SJSA1 (cell line): ENCODE data around the gene COPZ2. TPM values are rescaled to one million over a fixed set of nuclear protein-coding genes. Genes with fewer than 3 reads are reported as not detected.

Experiments used
- DNase-seq, 2 experiments: peaks; one replicate each; pipeline ENCODE4 v3.0.0-alpha.2; 2015 to 2020; ENCODE audit warnings: low spot score in 2 of 2, low read depth in 1 of 2
- H3K27ac ChIP-seq: fragments of 250-450 bp; sonication (Bioruptor Pico); 2 replicates; pipeline ENCODE4 v1.5.1; 2020; ENCODE audit warnings: mild to moderate bottlenecking, moderate library complexity
- H3K27me3 ChIP-seq: fragments of 250-450 bp; sonication (Bioruptor Pico); replicated peaks from 2 replicates; pipeline ENCODE4 v1.5.1; 2020; ENCODE audit warnings: mild to moderate bottlenecking, moderate library complexity
- H3K36me3 ChIP-seq: fragments of 250-450 bp; sonication (Bioruptor Pico); 2 replicates; pipeline ENCODE4 v1.5.1; 2020; ENCODE audit warnings: mild to moderate bottlenecking
- H3K4me1 ChIP-seq: fragments of 250-450 bp; sonication (Bioruptor Pico); replicated peaks from 2 replicates; pipeline ENCODE4 v1.6.1; 2021; ENCODE audit warnings: mild to moderate bottlenecking
- H3K4me3 ChIP-seq: fragments of 250-450 bp; sonication (Bioruptor Pico); 2 replicates; pipeline ENCODE4 v1.5.1; 2020; ENCODE audit warnings: mild to moderate bottlenecking
- H3K9me3 ChIP-seq: fragments of 250-450 bp; sonication (Bioruptor Pico); replicated peaks from 2 replicates; pipeline ENCODE4 v1.5.1; 2020; ENCODE audit warnings: mild to moderate bottlenecking
- total RNA-seq: library from RNA; depleted of rRNA; stranded (reverse); fragments of >200 nt; shearing (Covaris generic); gene quantifications from 2 replicates; pipeline ENCODE4 v1.2.3, GENCODE V29; 2014

COPZ2 gene
- total RNA-seq, 1 experiment from 2014 or later, result 21.1 TPM

DNA sequence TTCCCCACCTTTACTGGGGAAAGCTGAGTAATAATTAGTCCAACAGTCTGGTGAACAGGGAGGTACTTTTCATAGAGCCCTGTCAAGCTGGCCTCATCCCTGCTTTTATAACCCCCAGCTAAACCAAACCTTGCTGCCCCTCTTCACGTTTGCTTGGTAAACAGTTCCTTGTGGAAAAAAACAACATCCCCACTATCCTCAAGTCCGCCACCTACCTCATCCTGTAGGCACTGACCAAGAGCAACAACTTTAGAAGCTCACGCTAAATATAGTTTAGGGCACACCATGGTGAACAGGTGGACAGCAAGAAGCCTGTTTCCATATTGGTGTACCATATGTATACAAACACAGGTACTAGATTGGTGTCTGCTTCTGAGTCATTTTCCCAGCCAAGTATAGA is 27.0 kb upstream of the COPZ2 start:
- Histone ChIP-seq H3K4me1 (no peaks in the 10 kb centered on the region), H3K27me3 (no peaks in the 10 kb centered on the region), H3K4me3 (no peak overlapping the region), H3K9me3 (no peaks in the 10 kb centered on the region), H3K36me3 (peaks cover 91% of the 10 kb centered on the region), H3K27ac (no peak overlapping the region)
- DNase-seq, result no peak

DNA sequence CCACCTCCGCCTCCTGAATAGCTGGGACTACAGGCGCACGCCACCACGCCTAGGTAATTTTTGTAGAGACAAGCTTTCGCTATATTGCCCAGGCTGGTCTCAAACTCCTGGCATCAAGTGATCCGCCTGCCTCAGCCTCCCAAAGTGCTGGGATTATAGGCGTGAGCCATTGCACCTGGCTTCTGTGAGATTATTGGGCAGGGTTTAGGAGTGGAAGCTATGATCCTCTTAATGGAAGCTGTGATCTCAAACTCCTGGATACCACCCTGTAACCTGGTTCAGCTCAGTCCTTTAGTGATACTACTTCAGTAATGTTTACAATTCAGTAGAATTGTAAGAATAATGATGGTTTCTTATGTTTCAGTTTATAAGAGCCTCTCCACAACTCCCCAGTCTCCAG is 24.7 kb upstream of the COPZ2 start:
- H3K27me3 ChIP-seq, result no peaks in the 10 kb centered on the region
- no peak overlapping the region for H3K27ac ChIP-seq
- H3K4me3 ChIP-seq, result no peak overlapping the region
- H3K36me3 ChIP-seq, result peaks cover 92% of the 10 kb centered on the region
- no peaks in the 10 kb centered on the region for H3K4me1 ChIP-seq
- no peak for DNase-seq
- H3K9me3 ChIP-seq, result no peaks in the 10 kb centered on the region

DNA sequence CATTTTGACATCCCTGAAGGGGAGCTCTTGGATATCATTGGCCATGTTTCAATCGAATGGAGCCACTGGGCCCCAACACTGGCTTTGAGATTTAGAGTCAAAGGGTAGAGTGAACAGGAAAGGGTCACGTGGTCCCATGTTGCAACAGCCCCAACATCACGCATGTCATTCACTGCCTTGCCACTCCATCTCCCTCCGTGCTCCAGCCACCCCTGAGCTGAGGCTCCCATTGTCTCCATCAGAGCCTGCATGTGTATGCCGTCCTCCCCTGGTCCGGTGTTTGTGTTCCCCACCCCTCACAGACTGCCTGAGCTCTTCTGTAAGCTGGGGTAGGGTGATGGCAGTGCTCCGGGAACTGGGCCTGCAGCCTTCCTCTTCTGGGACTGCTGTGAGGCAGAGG is 22.7 kb upstream of the COPZ2 start:
- H3K27ac ChIP-seq, result no peak overlapping the region
- H3K4me3 ChIP-seq, result no peak overlapping the region
- peaks cover 95% of the 10 kb centered on the region for H3K36me3 ChIP-seq

DNA sequence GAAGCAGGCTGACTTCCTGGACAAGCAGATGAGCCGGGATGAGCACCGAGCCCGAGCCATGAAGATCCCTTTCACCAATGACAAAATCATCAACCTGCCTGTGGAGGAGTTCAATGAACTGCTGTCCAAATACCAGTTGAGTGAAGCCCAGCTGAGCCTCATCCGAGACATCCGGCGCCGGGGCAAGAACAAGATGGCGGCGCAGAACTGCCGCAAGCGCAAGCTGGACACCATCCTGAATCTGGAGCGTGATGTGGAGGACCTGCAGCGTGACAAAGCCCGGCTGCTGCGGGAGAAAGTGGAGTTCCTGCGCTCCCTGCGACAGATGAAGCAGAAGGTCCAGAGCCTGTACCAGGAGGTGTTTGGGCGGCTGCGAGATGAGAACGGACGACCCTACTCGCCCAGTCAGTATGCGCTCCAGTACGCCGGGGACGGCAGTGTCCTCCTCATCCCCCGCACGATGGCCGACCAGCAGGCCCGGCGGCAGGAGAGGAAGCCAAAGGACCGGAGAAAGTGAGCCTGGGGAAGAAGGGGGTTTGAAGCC is 21.6 kb upstream of the COPZ2 start:
- no peaks in the 10 kb centered on the region for H3K9me3 ChIP-seq
- no peaks in the 10 kb centered on the region for H3K27me3 ChIP-seq
- H3K4me3 ChIP-seq, result no peak overlapping the region
- peaks cover 7% of the 10 kb centered on the region for H3K4me1 ChIP-seq
- H3K27ac ChIP-seq, result no peak overlapping the region
- no peak for DNase-seq
- peaks cover 92% of the 10 kb centered on the region for H3K36me3 ChIP-seq

More for the DNA sequence above, 22.7 kb upstream of the COPZ2 start:
- Histone ChIP-seq H3K27me3 (no peaks in the 10 kb centered on the region), H3K9me3 (no peaks in the 10 kb centered on the region), H3K4me1 (peaks cover 7% of the 10 kb centered on the region)
- no peak for DNase-seq

DNA sequence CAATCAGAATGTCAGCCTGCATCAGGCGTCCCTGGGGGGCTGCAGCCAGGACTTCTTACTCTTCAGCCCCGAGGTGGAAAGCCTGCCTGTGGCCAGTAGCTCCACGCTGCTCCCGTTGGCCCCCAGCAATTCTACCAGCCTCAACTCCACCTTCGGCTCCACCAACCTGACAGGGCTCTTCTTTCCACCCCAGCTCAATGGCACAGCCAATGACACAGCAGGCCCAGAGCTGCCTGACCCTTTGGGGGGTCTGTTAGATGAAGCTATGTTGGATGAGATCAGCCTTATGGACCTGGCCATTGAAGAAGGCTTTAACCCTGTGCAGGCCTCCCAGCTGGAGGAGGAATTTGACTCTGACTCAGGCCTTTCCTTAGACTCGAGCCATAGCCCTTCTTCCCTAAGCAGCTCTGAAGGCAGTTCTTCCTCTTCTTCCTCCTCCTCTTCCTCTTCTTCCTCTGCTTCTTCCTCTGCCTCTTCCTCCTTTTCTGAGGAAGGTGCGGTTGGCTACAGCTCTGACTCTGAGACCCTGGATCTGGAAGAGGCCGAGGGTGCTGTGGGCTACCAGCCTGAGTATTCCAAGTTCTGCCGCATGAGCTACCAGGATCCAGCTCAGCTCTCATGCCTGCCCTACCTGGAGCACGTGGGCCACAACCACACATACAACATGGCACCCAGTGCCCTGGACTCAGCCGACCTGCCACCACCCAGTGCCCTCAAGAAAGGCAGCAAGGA is 21.0 kb upstream of the COPZ2 start:
- Histone ChIP-seq H3K4me3 (no peak overlapping the region), H3K4me1 (peaks cover 8% of the 10 kb centered on the region), H3K9me3 (no peaks in the 10 kb centered on the region), H3K27ac (no peak overlapping the region), H3K27me3 (no peaks in the 10 kb centered on the region), H3K36me3 (peaks cover 92% of the 10 kb centered on the region)
- DNase-seq, result no peak

DNA sequence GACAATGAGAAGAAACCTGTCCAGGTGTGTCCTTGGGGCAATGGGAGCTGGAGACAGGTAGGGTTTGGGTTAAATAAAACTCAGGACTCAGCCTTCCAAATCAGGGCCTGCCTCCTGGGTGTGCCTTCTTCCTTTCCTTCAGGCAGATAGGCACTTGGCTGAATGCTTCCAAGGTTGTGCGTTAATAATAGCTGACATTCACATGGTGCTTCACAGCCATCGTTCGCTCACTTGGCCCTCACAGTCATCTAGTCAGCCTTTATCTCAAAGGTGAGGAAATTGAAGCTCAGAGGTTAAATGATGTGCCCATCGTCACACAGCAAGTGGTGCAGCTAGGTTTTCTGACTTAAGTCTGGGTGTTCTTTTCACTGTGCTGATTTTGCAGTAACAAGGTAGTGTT is 20.0 kb upstream of the COPZ2 start:
- H3K27me3 ChIP-seq, result no peaks in the 10 kb centered on the region
- H3K4me1 ChIP-seq, result peaks cover 17% of the 10 kb centered on the region
- H3K9me3 ChIP-seq, result no peaks in the 10 kb centered on the region
- peaks cover 92% of the 10 kb centered on the region for H3K36me3 ChIP-seq
- H3K4me3 ChIP-seq, result no peak overlapping the region
- no peak for DNase-seq
- H3K27ac ChIP-seq, result no peak overlapping the region

DNA sequence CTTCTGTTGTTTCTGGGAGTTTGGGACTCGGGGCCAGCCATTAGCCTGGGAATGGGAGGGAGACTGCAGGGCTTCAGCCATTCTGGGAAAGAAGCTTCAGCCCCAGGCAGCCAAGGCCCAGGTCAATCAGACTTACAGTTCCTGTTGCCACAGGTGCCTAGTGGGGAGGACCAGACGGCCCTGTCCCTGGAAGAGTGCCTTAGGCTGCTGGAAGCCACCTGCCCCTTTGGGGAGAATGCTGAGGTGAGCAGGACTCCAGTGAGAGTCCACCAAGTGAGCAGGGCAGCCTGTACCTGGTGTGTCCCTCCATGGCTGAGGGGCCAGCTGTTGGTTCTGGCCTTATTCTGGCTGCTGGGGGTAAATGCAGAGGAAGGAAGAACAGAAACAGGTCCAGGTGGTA is 19.3 kb upstream of the COPZ2 start:
- no peaks in the 10 kb centered on the region for H3K9me3 ChIP-seq
- peaks cover 92% of the 10 kb centered on the region for H3K36me3 ChIP-seq
- H3K27ac ChIP-seq, result no peak overlapping the region
- H3K4me3 ChIP-seq, result no peak overlapping the region
- H3K4me1 ChIP-seq, result peaks cover 24% of the 10 kb centered on the region
- no peaks in the 10 kb centered on the region for H3K27me3 ChIP-seq
- DNase-seq, result no peak

DNA sequence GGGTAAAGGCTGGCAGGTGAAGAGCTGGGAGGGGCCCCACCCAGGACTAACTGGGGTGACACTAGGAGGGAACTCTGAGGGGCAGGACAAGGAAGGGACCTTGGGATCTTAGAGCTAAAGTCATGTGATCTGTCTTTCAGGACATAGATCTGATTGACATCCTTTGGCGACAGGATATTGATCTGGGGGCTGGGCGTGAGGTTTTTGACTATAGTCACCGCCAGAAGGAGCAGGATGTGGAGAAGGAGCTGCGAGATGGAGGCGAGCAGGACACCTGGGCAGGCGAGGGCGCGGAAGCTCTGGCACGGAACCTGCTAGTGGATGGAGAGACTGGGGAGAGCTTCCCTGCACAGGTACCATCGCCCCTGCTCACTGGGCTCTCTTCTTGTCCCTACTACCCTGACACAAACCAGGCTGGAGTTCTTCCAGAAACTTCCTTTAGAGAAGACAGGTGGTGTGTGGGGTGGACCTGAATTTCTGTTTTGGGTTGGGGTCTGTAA is 18.7 kb upstream of the COPZ2 start:
- peaks cover 92% of the 10 kb centered on the region for H3K36me3 ChIP-seq
- H3K27ac ChIP-seq, result peak overlapping the region; percentile 58
- peaks cover 30% of the 10 kb centered on the region for H3K4me1 ChIP-seq
- H3K4me3 ChIP-seq, result no peak overlapping the region
- DNase-seq, result no peak
- H3K27me3 ChIP-seq, result no peaks in the 10 kb centered on the region
- H3K9me3 ChIP-seq, result no peaks in the 10 kb centered on the region

DNA sequence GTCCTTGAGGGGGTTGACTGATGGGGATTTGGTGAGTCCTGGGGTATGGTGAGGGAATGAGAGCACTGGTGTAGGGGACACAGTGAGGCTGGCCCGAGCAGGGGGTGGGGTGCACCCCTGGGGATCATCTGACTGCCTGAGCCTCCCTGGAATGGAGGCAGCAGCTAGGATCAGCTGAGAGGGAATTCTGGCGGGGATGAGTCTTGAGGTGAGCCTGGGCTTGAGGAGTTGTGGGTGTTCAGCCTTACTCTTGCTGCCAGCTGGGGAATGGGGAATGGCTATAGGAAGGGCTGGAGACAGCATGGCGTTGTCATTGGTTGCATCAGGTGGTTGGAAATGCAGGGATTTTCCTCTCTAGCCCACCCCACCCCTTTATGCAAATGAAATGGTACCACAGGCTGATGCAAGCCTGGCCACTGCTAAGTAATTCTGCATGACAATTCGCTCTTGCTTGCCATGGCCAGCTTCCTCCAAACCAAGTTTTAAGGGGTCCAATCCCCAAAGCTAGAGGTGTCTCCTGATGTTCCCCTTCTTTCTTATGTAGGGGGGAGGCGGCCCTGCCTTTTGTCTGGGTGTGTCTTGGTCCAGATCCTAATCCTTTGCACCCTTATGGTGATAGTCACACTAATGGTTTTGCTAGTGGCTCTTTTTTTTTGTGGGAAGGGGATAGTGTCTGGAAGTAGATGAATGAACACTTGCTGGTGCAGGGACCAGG is 18.1 kb upstream of the COPZ2 start:
- DNase-seq, result no peak
- Histone ChIP-seq H3K27ac (peak overlapping the region; percentile 58), H3K9me3 (no peaks in the 10 kb centered on the region), H3K36me3 (peaks cover 93% of the 10 kb centered on the region), H3K4me3 (no peak overlapping the region), H3K4me1 (peaks cover 36% of the 10 kb centered on the region), H3K27me3 (no peaks in the 10 kb centered on the region)

DNA sequence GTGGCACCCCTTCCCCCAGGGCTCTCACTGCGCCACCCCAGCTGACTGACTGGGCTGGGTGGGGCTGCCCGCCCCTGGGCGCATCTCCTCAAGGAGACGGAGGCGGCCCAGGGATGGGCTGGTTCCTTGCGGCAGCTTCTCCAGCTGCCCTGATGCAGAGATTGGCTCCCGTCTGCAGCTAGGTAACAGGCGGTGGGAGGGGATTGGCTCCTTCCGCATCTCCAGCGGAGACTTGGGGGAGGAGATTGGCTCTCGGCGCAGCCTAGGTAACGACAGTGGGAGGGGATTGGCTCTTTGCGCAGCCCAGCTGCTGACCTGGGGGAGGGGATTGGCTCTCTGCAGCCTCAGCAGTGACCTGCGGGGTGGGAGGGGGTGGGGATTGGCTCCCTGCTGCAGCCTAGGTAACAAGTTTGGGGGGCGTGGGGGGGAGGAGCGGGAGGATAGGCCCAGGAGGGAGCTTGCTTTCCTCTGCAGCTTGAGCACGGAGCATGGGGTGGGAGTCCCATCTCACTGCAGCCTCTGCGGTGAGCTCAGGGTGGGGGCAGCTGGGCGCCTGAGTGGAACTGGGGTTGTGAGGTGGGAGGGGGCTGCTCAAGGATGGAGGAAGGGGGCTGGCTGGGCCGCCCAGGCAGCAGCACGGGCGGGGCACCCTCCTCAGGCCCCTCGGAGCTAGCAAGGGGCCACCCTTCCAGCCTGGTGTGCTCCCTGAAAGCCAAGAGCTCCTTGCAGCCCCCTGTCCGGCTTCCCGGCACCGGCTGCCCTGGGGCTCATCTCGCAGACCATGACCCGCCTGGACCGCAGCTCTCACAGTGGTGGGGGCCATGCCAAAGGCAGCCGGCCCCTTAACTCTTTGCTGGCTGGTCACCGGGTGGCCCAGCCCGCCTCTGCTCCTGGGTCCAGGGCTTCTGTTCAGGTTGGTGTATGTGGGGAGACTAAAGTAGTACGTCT is 16.9 kb upstream of the COPZ2 start:
- H3K27me3 ChIP-seq, result no peaks in the 10 kb centered on the region
- no peaks in the 10 kb centered on the region for H3K9me3 ChIP-seq
- DNase-seq, result no peak
- H3K36me3 ChIP-seq, result peaks cover 86% of the 10 kb centered on the region
- H3K4me1 ChIP-seq, result peaks cover 48% of the 10 kb centered on the region
- no peak overlapping the region for H3K4me3 ChIP-seq
- H3K27ac ChIP-seq, result no peak overlapping the region

DNA sequence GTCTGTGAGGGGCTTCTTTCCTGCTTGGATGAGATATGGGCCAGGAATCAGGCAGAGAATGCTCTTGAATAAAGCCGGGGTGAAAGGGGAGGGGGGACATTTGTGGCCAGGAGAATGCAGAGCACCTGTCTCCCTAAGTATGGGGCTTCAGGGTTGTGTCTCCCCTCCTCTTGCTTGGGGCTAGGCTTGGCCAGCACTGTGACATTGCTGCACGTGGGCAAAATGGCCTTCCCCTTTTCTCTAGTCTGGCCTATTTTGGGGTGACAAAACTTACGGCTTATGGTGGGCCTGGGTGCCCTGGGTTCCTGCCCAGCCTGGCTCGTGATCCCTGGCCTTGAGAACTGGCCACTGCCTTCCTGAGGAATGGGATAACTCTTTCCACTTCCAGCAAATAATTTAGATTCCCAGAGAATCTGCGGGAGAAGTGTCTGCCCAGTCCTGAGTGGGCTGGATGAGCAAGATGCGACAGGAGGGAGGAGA is 16.2 kb upstream of the COPZ2 start:
- Histone ChIP-seq H3K27ac (no peak overlapping the region), H3K9me3 (no peaks in the 10 kb centered on the region), H3K4me1 (peaks cover 53% of the 10 kb centered on the region), H3K27me3 (no peaks in the 10 kb centered on the region), H3K36me3 (peaks cover 79% of the 10 kb centered on the region), H3K4me3 (no peak overlapping the region)
- no peak for DNase-seq

DNA sequence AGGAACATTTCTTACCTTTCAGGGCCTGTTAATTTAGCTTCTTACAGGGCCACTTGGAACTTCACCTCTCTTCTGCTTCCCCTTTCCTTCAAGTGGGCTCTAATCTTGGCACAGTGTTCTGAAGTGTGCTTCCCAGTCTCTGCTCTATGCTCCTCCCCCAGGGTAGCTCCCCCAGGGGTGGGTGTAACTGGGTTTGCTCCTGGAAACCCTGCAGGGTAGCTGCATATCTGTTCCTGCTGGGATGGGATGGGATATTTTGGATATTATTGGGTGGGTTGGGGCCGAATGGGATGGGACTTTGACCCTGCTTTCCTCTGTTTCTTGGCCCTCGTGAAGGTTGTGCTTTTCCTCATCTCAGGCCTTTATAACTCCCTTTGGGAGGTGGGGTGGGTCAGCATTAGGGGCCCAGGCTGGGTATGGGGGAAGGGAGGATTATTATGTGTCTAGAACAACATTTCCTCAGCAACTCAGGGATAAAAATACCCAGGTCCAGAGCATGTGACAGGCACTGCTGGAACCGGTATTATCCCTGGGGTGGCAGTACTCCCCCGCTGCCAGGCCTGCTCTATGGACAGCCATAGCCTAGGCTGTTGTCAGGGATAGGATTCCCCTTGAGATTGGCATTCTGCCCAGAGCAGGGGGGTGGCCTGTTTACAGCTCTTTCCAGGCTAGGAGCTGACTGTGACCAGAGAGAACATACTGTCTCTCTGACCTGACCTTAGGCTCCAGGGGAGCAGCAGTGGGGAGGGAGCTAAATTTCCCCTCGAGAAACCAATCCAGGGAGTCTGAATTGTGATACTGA is 15.6 kb upstream of the COPZ2 start:
- Histone ChIP-seq H3K4me3 (no peak overlapping the region), H3K27ac (no peak overlapping the region), H3K36me3 (peaks cover 72% of the 10 kb centered on the region), H3K27me3 (no peaks in the 10 kb centered on the region), H3K9me3 (no peaks in the 10 kb centered on the region), H3K4me1 (peaks cover 53% of the 10 kb centered on the region)
- no peak for DNase-seq
